ENCODE results near the gene ATRNL1.
"Not testable (repeated sequence)": the region's sequence is repeated elsewhere in the genome, so short reads cannot be mapped to it uniquely, and the experiment has no call there.

Gene ATRNL1

DNA sequence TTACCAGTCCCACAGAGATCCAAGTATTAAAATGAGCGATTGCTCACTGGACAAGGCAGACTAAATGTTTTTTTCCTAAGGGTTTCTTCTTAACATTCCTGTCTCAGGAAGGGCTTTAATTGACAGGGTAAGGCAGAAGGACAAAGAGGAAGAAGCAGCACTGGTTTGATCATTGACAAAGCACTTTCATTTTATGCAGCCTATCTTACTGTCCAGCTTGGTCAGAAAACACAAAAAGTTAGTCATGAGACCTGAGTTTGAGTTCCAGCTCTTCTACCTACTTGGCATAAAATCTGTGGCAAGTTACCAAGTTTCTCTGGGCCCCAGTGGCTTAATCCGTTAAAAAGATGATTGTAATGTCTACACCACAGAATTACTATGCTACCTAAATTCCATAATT lies 721.4 kb downstream of the ATRNL1 start:
- Histone ChIP-seq H3K36me3 (ENCODE audit: control insufficient read depth in 4 of 4, insufficient read depth in 4 of 4, low read length in 3 of 4) (no peaks in the 10 kb centered on the region), H3K27ac (ENCODE audit: insufficient read depth in 1 of 2, low read depth in 1 of 2, low read length in 2 of 2, poor library complexity in 1 of 2, severe bottlenecking in 2 of 2) (no peak overlapping the region), H3K4me3 (ENCODE audit: control insufficient read depth in 1 of 7, extremely low read depth in 1 of 7, insufficient read depth in 4 of 7, low read depth in 2 of 7, low read length in 6 of 7) (no peak overlapping the region), H3K4me1 (ENCODE audit: control extremely low read depth in 1 of 4, control insufficient read depth in 4 of 4, insufficient read depth in 4 of 4, low read length in 3 of 4) (no peaks in the 10 kb centered on the region), H3K9me3 (ENCODE audit: control extremely low read depth in 1 of 5, control insufficient read depth in 4 of 5, insufficient read depth in 2 of 5, low read depth in 1 of 5, low read length in 4 of 5) (no peaks in the 10 kb centered on the region), H3K27me3 (replicated peaks in 2 of 5; ENCODE audit: control insufficient read depth in 4 of 5, insufficient read depth in 5 of 5, low read length in 4 of 5) (peaks cover 0 to 1% (median 0%) of the 10 kb centered on the region in 5 experiments)
- POLR2A ChIA-PET = no interaction called here
- no peak for DNase-seq
- 100% methylated on average over 1 of the region's 2 CpGs for WGBS (ENCODE audit: insufficient coverage)
- CTCF ChIA-PET = no interaction called here

DNA sequence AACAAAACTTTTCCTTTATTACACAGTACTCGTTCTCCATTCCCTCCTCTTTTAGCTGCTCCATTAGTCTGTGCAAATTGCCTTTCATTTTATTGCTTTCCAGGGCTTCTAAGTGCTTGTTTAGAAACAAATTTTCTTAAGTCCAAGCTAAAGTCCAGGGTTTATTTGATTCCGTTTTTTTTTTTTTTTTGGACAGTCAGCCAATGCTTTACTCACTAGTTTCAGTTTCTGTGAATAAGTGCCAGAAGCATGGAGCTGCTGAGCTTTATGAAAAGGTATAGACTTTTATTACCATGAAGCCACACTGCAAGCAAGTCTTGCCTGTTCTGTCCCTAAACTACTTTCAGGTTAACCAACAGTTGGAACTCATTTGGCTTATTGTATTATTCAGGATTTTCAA lies 724.8 kb downstream of the ATRNL1 start:
- H3K36me3 ChIP-seq (ENCODE audit: control insufficient read depth in 4 of 4, insufficient read depth in 4 of 4, low read length in 3 of 4) = no peaks in the 10 kb centered on the region
- peaks cover 0 to 1% (median 0%) of the 10 kb centered on the region in 5 experiments for H3K27me3 ChIP-seq (replicated peaks in 2 of 5; ENCODE audit: control insufficient read depth in 4 of 5, insufficient read depth in 5 of 5, low read length in 4 of 5)
- 93% methylated on average over 2 of the region's 2 CpGs for WGBS (ENCODE audit: insufficient coverage)
- no peak for DNase-seq
- peaks cover 0 to 4% (median 0%) of the 10 kb centered on the region in 5 experiments for H3K9me3 ChIP-seq (ENCODE audit: control extremely low read depth in 1 of 5, control insufficient read depth in 4 of 5, insufficient read depth in 2 of 5, low read depth in 1 of 5, low read length in 4 of 5)
- ChIA-PET CTCF (interaction anchor here (0.7 kb wide), 1 partner anchor 268 kb away, joined by 3 read pairs; no protein-coding TSS in a partner anchor), POLR2A (no interaction called here)
- H3K27ac ChIP-seq (ENCODE audit: insufficient read depth in 1 of 2, low read depth in 1 of 2, low read length in 2 of 2, poor library complexity in 1 of 2, severe bottlenecking in 2 of 2) = no peak overlapping the region
- H3K4me1 ChIP-seq (ENCODE audit: control extremely low read depth in 1 of 4, control insufficient read depth in 4 of 4, insufficient read depth in 4 of 4, low read length in 3 of 4) = no peaks in the 10 kb centered on the region
- H3K4me3 ChIP-seq (ENCODE audit: control insufficient read depth in 1 of 7, extremely low read depth in 1 of 7, insufficient read depth in 4 of 7, low read depth in 2 of 7, low read length in 6 of 7) = no peak overlapping the region

DNA sequence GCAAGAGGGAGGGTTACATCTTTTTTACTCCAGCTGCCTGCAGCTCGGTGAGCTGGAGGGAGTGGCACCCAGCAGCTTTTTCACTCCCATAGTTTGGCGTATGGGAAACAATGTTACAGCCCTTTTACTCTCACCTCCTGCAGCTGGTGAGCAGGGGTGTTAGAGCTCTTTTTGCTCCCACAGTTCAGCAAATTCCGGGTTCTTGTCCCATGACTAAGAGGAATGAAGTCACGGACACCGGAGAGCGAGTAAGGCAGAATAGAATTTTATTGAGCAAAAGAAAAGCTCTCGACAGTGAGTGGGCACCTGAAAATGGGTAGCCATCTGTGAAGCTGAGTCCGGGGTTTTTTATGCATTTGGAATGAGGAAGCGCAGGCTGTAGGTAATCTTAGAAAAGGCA lies 733.2 kb downstream of the ATRNL1 start:
- CTCF ChIA-PET = no interaction called here
- no peak overlapping the region for H3K27ac ChIP-seq (ENCODE audit: insufficient read depth in 1 of 2, low read depth in 1 of 2, low read length in 2 of 2, poor library complexity in 1 of 2, severe bottlenecking in 2 of 2)
- H3K4me3 ChIP-seq (ENCODE audit: control insufficient read depth in 1 of 7, extremely low read depth in 1 of 7, insufficient read depth in 4 of 7, low read depth in 2 of 7, low read length in 6 of 7) = no peak overlapping the region
- no peaks in the 10 kb centered on the region for H3K4me1 ChIP-seq (ENCODE audit: control extremely low read depth in 1 of 4, control insufficient read depth in 4 of 4, insufficient read depth in 4 of 4, low read length in 3 of 4)
- H3K9me3 ChIP-seq (ENCODE audit: control extremely low read depth in 1 of 5, control insufficient read depth in 4 of 5, insufficient read depth in 2 of 5, low read depth in 1 of 5, low read length in 4 of 5) = peaks cover 0 to 1% (median 0%) of the 10 kb centered on the region in 5 experiments
- DNase-seq = no peak
- WGBS (ENCODE audit: insufficient coverage) = 88% methylated on average over 8 of the region's 9 CpGs
- H3K27me3 ChIP-seq (replicated peaks in 2 of 5; ENCODE audit: control insufficient read depth in 4 of 5, insufficient read depth in 5 of 5, low read length in 4 of 5) = no peaks in the 10 kb centered on the region
- no peaks in the 10 kb centered on the region for H3K36me3 ChIP-seq (ENCODE audit: control insufficient read depth in 4 of 4, insufficient read depth in 4 of 4, low read length in 3 of 4)
- POLR2A ChIA-PET = no interaction called here

DNA sequence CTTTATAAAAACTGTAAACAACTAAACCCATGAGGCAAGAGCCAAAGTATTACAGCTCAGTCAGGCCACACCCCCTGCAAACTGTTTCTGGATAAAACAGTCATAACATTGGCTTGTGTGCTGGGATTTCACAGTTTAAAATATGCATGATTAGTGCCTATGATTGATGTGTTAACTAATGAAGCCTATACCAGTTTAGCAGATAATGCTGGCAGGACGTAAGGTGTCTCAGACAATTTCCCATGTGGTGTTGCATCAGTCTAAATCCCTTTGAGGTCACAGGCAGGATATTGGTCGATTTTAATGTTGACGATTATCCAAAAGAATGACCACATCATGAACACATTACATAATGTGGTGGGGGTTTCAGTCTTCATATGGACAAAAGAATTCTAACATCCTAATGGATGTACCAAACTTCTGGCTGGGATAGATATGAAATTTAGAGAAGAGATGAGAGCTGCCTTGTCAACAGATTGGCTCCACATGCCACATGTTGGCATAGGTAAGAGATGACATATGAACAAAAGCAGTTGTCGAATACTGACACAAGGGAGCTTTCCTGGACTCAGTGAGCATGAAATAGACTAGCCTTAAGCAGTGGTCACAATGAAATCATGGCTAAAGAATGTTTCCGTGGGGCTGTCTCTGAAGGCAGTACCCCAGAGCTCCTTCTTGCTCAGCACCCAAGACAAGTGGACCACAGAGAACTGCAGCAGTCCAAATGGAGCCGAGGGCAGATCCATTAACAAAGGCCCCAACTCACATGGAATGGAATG lies 734.3 kb downstream of the ATRNL1 start:
- no peaks in the 10 kb centered on the region for H3K4me1 ChIP-seq (ENCODE audit: control extremely low read depth in 1 of 4, control insufficient read depth in 4 of 4, insufficient read depth in 4 of 4, low read length in 3 of 4)
- POLR2A ChIA-PET = no interaction called here
- no peaks in the 10 kb centered on the region for H3K36me3 ChIP-seq (ENCODE audit: control insufficient read depth in 4 of 4, insufficient read depth in 4 of 4, low read length in 3 of 4)
- H3K9me3 ChIP-seq (ENCODE audit: control extremely low read depth in 1 of 5, control insufficient read depth in 4 of 5, insufficient read depth in 2 of 5, low read depth in 1 of 5, low read length in 4 of 5) = peaks cover 0 to 1% (median 0%) of the 10 kb centered on the region in 5 experiments
- DNase-seq = no peak
- 100% methylated on average over 2 of the region's 6 CpGs for WGBS (ENCODE audit: insufficient coverage)
- CTCF ChIA-PET = no interaction called here
- H3K27ac ChIP-seq (ENCODE audit: insufficient read depth in 1 of 2, low read depth in 1 of 2, low read length in 2 of 2, poor library complexity in 1 of 2, severe bottlenecking in 2 of 2) = no peak overlapping the region
- H3K27me3 ChIP-seq (replicated peaks in 2 of 5; ENCODE audit: control insufficient read depth in 4 of 5, insufficient read depth in 5 of 5, low read length in 4 of 5) = no peaks in the 10 kb centered on the region
- H3K4me3 ChIP-seq (ENCODE audit: control insufficient read depth in 1 of 7, extremely low read depth in 1 of 7, insufficient read depth in 4 of 7, low read depth in 2 of 7, low read length in 6 of 7) = no peak overlapping the region

DNA sequence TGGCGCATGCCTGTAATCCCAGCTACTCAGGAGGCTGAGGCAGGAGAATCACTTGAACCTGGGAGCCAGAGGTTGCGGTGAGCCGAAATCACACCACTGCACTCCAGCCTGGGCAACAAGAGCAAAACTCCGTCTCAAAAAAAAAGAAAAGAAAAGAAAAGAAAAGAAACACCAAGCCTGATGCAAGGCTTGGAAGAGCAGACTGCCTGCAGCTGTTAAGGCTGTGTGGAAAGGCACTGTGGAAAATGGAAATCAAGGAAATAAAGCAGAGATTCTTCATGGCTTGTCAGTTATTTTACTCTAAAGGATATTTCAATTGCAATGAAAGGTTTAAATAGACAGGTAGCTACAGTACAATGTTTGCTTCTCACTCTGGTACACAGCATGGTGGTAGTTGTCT lies 735.0 kb downstream of the ATRNL1 start:
- POLR2A ChIA-PET; DNase-seq; H3K9me3 ChIP-seq (ENCODE audit: control extremely low read depth in 1 of 5, control insufficient read depth in 4 of 5, insufficient read depth in 2 of 5, low read depth in 1 of 5, low read length in 4 of 5); H3K4me1 ChIP-seq (ENCODE audit: control extremely low read depth in 1 of 4, control insufficient read depth in 4 of 4, insufficient read depth in 4 of 4, low read length in 3 of 4); H3K36me3 ChIP-seq (ENCODE audit: control insufficient read depth in 4 of 4, insufficient read depth in 4 of 4, low read length in 3 of 4); CTCF ChIA-PET; H3K4me3 ChIP-seq (ENCODE audit: control insufficient read depth in 1 of 7, extremely low read depth in 1 of 7, insufficient read depth in 4 of 7, low read depth in 2 of 7, low read length in 6 of 7); H3K27me3 ChIP-seq (replicated peaks in 2 of 5; ENCODE audit: control insufficient read depth in 4 of 5, insufficient read depth in 5 of 5, low read length in 4 of 5); H3K27ac ChIP-seq (ENCODE audit: insufficient read depth in 1 of 2, low read depth in 1 of 2, low read length in 2 of 2, poor library complexity in 1 of 2, severe bottlenecking in 2 of 2): not testable (repeated sequence)
- WGBS (ENCODE audit: insufficient coverage) = 94% methylated on average over 2 of the region's 4 CpGs

DNA sequence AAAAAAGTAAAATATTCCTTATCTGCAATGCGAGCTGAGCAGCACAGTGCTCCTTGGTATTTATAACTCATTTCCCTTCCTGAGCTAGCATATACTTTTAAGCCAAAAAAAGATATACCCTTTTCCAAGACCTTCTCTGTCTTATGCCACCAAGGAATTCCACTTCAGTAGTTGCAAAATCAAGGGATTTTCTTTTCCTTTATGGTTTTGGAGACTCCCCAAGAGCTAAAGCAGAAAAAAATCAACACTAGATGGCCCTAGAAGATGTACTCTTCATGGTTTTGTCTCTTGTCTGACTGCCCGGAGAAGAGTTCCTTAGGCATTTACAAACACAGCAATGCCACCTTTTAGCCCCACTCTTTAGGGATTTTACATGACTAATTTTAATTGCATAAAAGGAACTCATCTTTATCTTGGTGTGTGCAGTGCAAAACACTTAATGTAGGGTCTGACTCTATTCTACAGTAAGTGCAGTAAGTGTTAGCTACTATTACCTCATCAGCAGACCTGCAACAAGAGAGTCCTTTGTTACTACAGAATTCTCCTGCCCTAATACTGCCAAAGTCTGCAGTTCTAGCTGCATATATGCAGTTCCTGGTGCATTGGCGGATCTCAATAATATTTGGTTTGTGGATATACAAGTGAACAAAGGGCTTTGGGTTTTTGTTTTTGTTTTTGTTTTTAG lies 736.5 kb downstream of the ATRNL1 start:
- Histone ChIP-seq H3K27ac (ENCODE audit: insufficient read depth in 1 of 2, low read depth in 1 of 2, low read length in 2 of 2, poor library complexity in 1 of 2, severe bottlenecking in 2 of 2) (no peak overlapping the region), H3K4me3 (ENCODE audit: control insufficient read depth in 1 of 7, extremely low read depth in 1 of 7, insufficient read depth in 4 of 7, low read depth in 2 of 7, low read length in 6 of 7) (no peak overlapping the region), H3K36me3 (ENCODE audit: control insufficient read depth in 4 of 4, insufficient read depth in 4 of 4, low read length in 3 of 4) (no peaks in the 10 kb centered on the region), H3K9me3 (ENCODE audit: control extremely low read depth in 1 of 5, control insufficient read depth in 4 of 5, insufficient read depth in 2 of 5, low read depth in 1 of 5, low read length in 4 of 5) (peaks cover 0 to under 1% (median 0%) of the 10 kb centered on the region in 5 experiments), H3K27me3 (replicated peaks in 2 of 5; ENCODE audit: control insufficient read depth in 4 of 5, insufficient read depth in 5 of 5, low read length in 4 of 5) (no peaks in the 10 kb centered on the region), H3K4me1 (ENCODE audit: control extremely low read depth in 1 of 4, control insufficient read depth in 4 of 4, insufficient read depth in 4 of 4, low read length in 3 of 4) (no peaks in the 10 kb centered on the region)
- 60% methylated on average over 1 of the region's 3 CpGs for WGBS (ENCODE audit: insufficient coverage)
- POLR2A ChIA-PET = interaction anchor here (0.6 kb wide), 1 partner anchor 231 kb away, joined by 4 read pairs; no protein-coding TSS in a partner anchor
- CTCF ChIA-PET = interaction anchor here (0.7 to 1.1 kb wide), 2 partner anchors 30 to 460 kb away, joined by 3 read pairs; no protein-coding TSS in a partner anchor
- DNase-seq = no peak

DNA sequence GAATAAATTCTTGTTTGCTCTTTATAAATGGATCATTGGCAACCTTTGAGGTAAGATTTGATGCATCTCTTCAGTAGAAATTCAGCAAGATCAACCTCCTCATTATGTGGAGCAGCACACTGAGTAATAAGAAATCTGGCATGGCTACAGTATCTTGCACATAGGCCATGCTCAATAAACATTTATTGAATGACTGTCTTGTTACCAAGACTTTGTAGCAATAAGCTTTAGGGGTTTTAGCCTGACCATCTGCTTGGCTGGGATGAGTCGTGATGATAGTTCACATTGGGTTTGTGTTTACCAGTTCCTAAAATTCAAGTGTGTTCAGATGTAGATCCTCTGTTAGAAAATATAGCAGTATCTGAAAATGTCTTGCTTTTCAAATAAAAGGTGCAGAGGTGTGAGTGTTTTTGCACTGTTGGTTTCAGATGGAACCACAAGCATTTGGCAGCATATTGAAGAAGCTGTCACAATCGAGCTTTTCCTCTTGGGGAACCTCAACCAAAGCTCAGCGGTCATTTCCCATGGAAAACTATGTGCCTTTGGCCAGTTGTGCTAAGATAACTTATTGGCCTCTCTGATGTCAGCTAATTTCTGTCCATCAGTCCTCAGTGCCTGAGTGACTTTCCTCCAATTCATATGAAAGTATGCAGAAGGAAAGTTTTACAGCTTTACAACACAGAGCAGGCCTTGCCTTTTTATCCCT lies 737.3 kb downstream of the ATRNL1 start:
- Histone ChIP-seq H3K4me1 (ENCODE audit: control extremely low read depth in 1 of 4, control insufficient read depth in 4 of 4, insufficient read depth in 4 of 4, low read length in 3 of 4) (no peaks in the 10 kb centered on the region), H3K4me3 (ENCODE audit: control insufficient read depth in 1 of 7, extremely low read depth in 1 of 7, insufficient read depth in 4 of 7, low read depth in 2 of 7, low read length in 6 of 7) (no peak overlapping the region), H3K27ac (ENCODE audit: insufficient read depth in 1 of 2, low read depth in 1 of 2, low read length in 2 of 2, poor library complexity in 1 of 2, severe bottlenecking in 2 of 2) (no peak overlapping the region), H3K36me3 (ENCODE audit: control insufficient read depth in 4 of 4, insufficient read depth in 4 of 4, low read length in 3 of 4) (no peaks in the 10 kb centered on the region), H3K9me3 (ENCODE audit: control extremely low read depth in 1 of 5, control insufficient read depth in 4 of 5, insufficient read depth in 2 of 5, low read depth in 1 of 5, low read length in 4 of 5) (no peaks in the 10 kb centered on the region), H3K27me3 (replicated peaks in 2 of 5; ENCODE audit: control insufficient read depth in 4 of 5, insufficient read depth in 5 of 5, low read length in 4 of 5) (no peaks in the 10 kb centered on the region)
- 85% methylated on average over 3 of the region's 3 CpGs for WGBS (ENCODE audit: insufficient coverage)
- no peak for DNase-seq
- POLR2A ChIA-PET = interaction anchor here (0.6 kb wide), 1 partner anchor 230 kb away, joined by 4 read pairs; no protein-coding TSS in a partner anchor
- CTCF ChIA-PET = no interaction called here

All from common myeloid progenitor, CD34-positive (primary cell).